HL-60 (cell line): ENCODE results near the gene RASSF7.

Experiments used
- DNase-seq, 2 experiments: peaks; one replicate each; pipeline ENCODE4 v3.0.0-alpha.2; 2010 to 2020; ENCODE audit warnings: low read depth in 1 of 2, low spot score in 1 of 2
- H3K27ac ChIP-seq: fragments of 250-450 bp; sonication (Bioruptor Pico); replicated peaks from 2 replicates; pipeline ENCODE4 v1.5.1; 2020; ENCODE audit warnings: mild to moderate bottlenecking, moderate library complexity
- H3K27me3 ChIP-seq: fragments of 250-450 bp; sonication (Bioruptor Pico); 2 replicates; pipeline ENCODE4 v1.5.1; 2021; ENCODE audit warnings: mild to moderate bottlenecking, moderate library complexity; ENCODE audit not compliant: insufficient read depth, poor library complexity, severe bottlenecking
- H3K4me3 ChIP-seq: replicated peaks from 2 replicates; pipeline ENCODE4 v1.5.1; 2011; ENCODE audit warnings: mild to moderate bottlenecking, control low read depth, low read length; ENCODE audit not compliant: insufficient read depth
- CTCF ChIP-seq: IDR thresholded peaks from one replicate; pipeline ENCODE4 v1.5.1; 2011; ENCODE audit warnings: low read length, control low read depth, inconsistent platforms; ENCODE audit not compliant: insufficient read depth
- GABPA ChIP-seq: IDR thresholded peaks from 2 replicates; pipeline ENCODE4 v1.6.1; 2012; ENCODE audit warnings: low read depth
- POLR2AphosphoS5 ChIP-seq: IDR thresholded peaks from 2 replicates; pipeline ENCODE4 v1.6.1; 2012; ENCODE audit warnings: low read depth
- REST ChIP-seq: IDR thresholded peaks from 2 replicates; pipeline ENCODE4 v1.6.1; 2012; ENCODE audit warnings: low read depth; ENCODE audit not compliant: insufficient replicate concordance
- SPI1 ChIP-seq: IDR thresholded peaks from 2 replicates; pipeline ENCODE4 v1.6.1; 2012; ENCODE audit warnings: low read depth, mild to moderate bottlenecking, borderline replicate concordance

RASSF7 gene

GRCh38 chr11:574632-575312 is 14.0 kb downstream of the RASSF7 start:
- peaks cover 5% of the 10 kb centered on the region for H3K27me3 ChIP-seq
- no peak overlapping the region for H3K27ac ChIP-seq
- peak overlapping the region; percentile 51 for H3K4me3 ChIP-seq
- no peak for DNase-seq
- no peak for TF ChIP-seq SPI1
- no peak for TF ChIP-seq GABPA
- no peak for TF ChIP-seq POLR2AphosphoS5
- no peak for TF ChIP-seq CTCF

- TF ChIP-seq CTCF, result no peak
- no peak for TF ChIP-seq GABPA
- no peak for TF ChIP-seq POLR2AphosphoS5
- no peak for TF ChIP-seq REST
- TF ChIP-seq SPI1, result no peak
- peak overlapping the region; percentile 51 for H3K4me3 ChIP-seq
- H3K27me3 ChIP-seq, result peaks cover 4% of the 10 kb centered on the region
- DNase-seq, result peak in 1 of 2 experiments; percentile 41
- H3K27ac ChIP-seq, result no peak overlapping the region
These were observed 14.7 kb downstream of the RASSF7 start for GRCh38 chr11:575313-575995.

GRCh38 chr11:575996-576768 is 15.4 kb downstream of the RASSF7 start, which contains the start of gene PHRF1:
PHRF1 (plus strand) TSS chr11:576470; CDS start chr11:581513, 5,043 bp downstream.
- Histone ChIP-seq H3K27ac (peak within 1 kb of the TSS; percentile 100), H3K4me3 (peak within 1 kb of the TSS; percentile 93), H3K27me3 (peaks cover 4% of the 10 kb centered on the region)
- peak; percentile 92 to 93 for DNase-seq
- peak; percentile 15; the same call in 1 of the 2 replicates for TF ChIP-seq SPI1
- TF ChIP-seq REST, result peak; percentile 70
- peak; percentile 54; the same call in 1 of the 2 replicates for TF ChIP-seq POLR2AphosphoS5
- TF ChIP-seq CTCF, result no peak
- TF ChIP-seq GABPA, result peak; percentile 93
